ENCODE results near the gene IRS1.

DNA sequence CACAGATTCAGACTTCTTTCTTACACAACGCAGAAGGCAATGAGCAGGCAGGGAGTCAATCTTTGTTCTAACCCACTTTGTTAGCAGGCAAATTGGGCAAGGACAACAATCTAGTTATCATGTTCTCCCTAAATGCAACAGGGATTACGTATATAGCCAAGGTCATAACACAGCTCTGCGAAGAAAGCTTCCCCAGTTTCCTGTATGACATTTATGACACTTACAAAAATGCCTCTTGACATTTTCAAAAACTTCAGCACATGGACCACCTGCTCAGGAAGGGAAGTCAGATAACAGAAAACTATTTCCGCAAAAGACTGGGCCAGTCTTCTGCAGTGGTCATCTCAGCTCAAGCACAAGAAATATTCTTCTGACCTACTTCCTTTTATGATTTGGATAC is 106.1 kb downstream of the IRS1 start:
- TF ChIP-seq, protein P1, sequence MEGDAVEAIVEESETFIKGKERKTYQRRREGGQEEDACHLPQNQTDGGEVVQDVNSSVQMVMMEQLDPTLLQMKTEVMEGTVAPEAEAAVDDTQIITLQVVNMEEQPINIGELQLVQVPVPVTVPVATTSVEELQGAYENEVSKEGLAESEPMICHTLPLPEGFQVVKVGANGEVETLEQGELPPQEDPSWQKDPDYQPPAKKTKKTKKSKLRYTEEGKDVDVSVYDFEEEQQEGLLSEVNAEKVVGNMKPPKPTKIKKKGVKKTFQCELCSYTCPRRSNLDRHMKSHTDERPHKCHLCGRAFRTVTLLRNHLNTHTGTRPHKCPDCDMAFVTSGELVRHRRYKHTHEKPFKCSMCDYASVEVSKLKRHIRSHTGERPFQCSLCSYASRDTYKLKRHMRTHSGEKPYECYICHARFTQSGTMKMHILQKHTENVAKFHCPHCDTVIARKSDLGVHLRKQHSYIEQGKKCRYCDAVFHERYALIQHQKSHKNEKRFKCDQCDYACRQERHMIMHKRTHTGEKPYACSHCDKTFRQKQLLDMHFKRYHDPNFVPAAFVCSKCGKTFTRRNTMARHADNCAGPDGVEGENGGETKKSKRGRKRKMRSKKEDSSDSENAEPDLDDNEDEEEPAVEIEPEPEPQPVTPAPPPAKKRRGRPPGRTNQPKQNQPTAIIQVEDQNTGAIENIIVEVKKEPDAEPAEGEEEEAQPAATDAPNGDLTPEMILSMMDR (optimal IDR thresholded peaks at IDR 0.05 in 1 of 3, IDR thresholded peaks at IDR 0.05 in 1 of 3, conservative IDR thresholded peaks at IDR 0.05 in 1 of 3; ENCODE audit: extremely low read depth in 1 of 3, insufficient read depth in 2 of 3, low read length in 3 of 3) = no peak
- no peak for TF ChIP-seq EZH2 (IDR thresholded peaks at IDR 0.05; ENCODE audit: low read length)

All from keratinocyte (primary cell).